Measurements from ENCODE around the gene TMEM132D.

The TMEM132D gene

DNA sequence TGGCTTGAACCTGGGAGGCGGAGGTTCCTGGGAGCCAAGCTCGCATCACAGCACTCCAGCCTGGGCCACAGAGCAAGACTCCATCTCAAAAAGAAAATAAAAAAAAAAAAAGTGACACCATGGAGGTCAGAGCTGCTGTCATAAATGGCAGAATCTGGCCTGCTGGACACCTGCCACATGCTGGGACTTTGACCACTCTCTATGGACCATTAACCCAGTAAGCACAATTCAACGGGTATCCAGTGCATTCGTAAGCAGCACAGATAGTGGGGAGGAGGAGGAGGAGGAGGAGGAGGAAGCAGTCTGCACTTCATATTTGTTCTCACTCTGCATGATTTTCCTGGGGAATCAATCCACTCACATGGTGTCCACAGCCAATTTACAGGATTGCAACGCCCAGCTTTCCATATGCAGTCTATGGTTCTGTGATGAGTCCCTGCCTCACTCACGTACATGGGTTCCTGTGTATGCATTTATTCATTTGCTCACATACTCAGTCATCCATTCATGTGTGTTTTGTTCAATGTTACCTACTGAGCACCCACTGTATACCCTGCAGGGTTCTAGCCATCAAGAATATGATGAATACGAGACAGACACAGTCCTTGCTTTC is 723.8 kb downstream of the TMEM132D start:
- DNase-seq (ENCODE audit: low spot score), result no peak

DNA sequence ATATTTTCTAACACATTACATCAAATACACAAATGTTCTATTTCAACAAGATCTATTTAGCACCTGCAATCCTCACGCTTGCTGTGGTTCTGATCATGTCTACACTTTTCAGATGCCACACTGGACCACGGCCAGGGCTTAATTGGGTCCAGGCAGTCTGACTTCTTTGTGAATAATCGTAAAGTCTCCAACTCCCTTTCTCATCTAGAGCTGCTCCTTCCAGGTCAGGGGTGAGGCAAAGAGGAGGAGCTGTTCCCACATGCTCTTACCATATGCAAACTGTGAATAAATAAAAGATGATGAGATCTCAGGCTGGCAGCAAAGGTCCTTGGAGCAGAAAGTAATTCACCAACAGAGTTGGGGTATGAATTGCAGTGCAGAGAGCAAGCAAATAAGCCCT is 733.9 kb downstream of the TMEM132D start:
- no peak for DNase-seq (ENCODE audit: low spot score)

DNA sequence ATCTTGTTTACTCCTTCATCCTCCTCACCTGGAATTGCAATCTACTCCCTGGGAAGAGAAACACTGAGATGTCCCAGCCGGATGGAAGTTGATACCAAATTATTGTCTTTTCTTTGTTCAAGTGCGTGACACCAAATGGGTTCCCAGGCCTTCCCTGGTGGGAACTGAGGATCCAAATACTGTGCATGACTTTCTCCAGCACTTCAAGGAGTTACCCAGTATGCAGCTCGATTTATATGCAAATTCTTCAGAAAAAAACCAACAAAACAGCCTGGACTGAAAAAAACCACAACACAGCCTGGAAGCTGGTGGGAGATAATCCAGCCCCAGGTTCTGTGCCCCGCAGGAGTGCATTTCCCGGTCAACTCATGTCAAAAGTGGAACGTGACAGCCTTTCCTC is 740.0 kb downstream of the TMEM132D start:
- no peak for DNase-seq (ENCODE audit: low spot score)

DNA sequence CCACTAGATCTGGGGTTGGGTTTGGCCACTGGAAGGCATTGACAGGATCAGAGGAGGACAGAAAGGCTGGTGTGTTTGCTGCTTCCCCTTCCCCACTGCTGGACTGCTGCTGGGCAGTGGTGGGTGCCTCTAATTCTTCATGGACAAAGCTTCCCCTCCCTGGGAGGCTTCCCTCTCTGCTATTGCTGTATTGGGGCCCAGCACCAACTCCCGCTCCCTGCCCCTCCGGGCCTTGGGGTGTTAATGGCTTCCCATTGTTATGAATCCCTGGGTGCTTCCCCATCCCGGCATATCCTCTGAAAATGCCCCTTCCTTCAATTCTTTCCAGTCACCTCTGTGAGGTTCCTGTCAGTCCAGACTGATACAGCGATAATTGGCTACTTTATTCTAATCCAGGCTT is 740.4 kb downstream of the TMEM132D start:
- no peak for DNase-seq (ENCODE audit: low spot score)

DNA sequence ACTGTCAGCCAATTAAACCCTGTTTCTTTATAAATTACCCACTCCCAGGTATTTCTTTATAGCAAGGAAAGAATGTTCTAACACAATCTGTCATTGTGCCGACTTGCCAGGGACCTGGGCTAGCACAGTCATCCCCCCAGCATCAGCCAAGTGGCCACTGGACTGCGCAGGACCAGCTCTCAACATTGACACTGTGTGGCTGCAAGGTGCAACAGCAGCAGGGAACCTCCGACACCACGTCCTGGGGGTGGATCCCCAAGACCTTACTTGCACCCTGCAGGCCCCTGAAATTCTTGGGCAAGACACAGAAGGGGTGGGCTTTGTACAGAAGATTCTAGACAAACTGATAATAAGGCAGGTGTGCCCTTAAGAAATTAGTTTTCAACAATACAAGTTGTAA is 741.0 kb downstream of the TMEM132D start:
- no peak for DNase-seq (ENCODE audit: low spot score)

DNA sequence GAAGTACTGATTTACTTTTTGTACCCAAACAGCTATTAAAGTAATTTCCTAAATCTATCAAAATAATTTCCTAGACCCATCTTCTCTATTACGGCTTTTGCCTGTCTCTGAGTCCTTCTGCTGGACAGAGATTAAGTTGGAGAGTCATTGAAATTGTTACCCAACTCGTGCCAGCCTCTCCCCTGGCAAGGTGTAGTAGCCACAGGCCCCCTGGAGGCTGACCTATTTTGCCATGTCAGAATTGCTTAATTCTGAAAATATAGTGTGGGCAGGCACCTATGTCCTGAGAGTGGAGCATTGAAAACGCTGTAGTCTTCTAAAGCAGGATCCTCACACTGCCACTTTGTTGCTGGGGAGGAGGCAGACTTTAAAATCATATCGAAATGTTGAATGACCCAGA is 742.3 kb downstream of the TMEM132D start:
- no peak for DNase-seq (ENCODE audit: low spot score)

DNA sequence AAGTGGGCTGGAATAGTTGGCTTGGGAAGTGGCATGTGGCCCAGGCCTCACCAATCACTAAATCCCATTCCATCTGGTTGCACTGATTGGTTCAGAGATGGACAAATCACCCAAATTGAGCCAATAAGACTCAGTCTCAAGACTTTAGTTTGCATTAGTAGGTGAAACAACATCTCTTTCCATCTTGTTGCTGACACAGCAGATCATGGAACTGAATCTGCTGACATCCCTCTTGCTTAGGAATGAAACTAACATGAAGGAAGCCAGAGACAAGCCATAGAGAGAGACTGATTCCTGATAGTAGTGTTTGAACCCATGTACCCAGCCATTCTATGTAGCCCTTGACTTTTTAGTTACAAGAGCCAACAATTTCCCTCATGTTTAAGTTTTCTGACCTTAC is 743.5 kb downstream of the TMEM132D start:
- DNase-seq (ENCODE audit: low spot score), result no peak

DNA sequence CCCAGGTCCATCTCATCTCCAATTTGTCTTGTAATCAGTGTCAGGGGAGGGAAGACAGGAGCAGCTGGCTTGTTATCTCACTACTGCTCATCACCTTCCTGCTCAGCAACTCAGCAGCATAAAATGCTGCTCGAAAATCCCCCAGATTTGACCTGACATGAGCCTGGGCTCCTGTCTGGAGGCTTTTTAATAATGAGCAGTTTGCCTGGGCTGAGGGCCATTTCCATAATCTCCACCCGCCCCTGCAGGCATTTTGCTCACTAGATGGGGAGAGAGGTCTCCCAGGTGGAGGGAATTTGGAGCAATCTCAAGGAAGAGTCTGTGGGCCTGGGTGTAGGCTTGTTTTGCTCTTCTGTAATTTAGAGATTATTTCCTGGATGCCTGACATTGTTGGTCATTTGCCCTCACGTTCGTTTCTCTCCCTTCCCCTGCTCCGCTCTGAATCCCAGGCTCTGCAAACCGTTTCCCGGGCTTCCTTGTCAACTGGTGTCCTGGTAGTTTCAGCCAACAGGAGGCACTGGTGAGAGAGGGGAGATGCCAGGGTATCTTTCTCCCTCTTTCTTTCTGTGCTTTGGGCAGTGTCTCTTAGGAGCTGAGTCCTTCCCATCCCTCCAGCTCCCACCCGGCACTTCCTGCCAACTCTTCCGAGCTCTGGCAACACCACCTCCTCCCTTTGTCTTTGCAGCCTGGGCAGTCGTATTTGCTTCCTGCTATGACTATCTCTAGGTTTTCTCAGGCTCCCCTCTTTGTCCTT is 751.3 kb downstream of the TMEM132D start:
- no peak for DNase-seq (ENCODE audit: low spot score)

DNA sequence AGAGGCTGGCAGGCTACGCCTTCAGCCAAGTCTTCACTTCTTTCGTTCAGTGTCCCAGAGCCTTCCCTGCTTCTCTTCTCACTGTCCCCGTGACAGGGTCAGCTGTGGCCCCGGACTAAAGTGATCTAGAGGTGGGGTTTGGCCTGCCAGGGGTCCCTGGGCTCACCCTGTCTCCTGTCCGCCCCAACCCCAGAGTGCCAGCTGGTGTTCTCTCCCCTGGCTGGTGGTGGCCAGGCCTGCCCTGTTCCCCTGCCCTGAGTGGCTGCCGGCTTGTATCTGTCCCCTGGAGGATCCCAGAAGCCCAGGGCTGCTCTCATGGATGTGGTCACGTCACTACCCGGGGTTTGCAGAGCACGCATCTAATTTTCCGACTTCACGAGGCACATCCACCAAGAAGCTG is 753.1 kb downstream of the TMEM132D start:
- no peak for DNase-seq (ENCODE audit: low spot score)

DNA sequence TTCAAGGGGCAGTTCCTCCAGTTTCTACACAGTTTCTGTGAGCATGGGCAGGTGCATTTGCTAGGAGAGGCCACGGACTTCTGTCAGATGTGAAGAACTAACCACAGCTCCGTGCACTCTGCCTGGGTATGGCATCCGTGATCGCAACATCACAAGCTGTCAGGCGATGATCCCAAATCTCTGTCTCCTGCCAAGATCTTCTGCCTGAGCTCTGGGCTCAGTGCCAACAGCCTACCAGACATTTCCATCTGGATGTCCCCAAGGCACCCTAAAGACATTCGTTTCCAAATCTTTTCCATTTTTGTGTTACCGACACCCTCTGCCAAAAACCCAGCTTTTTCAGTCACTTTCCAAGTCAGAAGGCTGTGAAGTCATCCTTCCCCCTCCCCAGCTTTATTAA is 758.4 kb downstream of the TMEM132D start:
- DNase-seq (ENCODE audit: low spot score), result no peak

DNA sequence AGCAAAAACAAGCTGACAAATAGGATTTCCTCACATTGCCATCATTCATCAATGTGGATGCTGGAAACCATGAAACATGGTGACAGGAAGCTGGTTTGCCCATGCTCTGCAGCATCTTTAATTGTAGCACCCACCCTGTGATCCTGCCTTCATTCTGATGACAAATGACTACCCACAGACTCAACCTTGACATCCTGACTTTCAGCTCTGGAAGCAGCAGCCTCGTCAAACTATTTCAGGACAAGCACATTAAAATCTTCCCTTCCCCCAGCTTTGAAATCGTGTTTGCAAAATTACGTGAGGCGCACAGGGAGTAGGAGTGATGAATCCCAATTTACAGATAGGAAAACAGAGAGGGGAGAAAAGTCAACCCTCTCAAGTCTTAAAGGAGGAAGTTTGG is 765.0 kb downstream of the TMEM132D start:
- no peak for DNase-seq (ENCODE audit: low spot score)

DNA sequence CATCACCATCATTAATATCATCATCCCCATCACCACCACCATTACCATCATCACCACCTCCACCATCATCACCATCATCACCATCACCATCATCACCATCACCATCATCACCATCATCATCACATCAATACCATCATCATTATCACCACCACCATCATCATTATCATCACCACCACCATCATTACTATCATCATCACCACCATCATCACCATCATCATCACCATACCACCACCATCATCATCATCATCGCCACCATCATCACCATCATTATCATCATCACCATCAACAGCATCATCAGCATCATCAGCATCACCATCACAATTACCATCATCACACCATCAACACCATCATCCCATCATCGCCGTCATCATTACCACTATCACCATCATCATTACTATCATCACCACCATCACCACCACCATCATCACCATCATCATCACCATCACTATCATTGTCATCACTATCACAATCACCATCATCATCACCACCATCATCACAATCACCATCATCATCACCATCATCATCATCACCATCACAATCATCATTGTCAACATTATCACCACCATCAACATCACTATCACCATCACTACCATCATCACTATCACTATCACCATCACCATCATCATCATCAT is 767.0 kb downstream of the TMEM132D start:
- no peak for DNase-seq (ENCODE audit: low spot score)

DNA sequence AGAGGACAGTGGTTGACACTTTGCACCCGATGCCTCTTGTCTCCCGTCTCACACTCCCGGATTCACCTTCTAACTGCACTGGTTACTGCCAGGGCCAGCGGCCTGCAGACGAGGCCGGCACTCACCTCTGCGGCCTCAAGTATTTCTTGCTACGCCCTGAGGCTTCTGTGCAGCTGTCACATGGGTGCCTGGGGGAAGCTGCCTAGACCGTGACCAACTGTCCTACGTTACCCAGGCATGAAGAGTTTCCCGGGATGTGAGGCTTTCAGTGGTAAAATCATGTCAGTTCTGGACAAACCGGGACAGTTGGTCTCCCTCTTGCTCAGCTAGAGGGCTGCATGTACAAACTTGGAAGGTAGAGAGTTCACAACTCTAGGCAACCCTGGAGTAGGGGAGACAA is 776.1 kb downstream of the TMEM132D start:
- DNase-seq (ENCODE audit: low spot score), result no peak

DNA sequence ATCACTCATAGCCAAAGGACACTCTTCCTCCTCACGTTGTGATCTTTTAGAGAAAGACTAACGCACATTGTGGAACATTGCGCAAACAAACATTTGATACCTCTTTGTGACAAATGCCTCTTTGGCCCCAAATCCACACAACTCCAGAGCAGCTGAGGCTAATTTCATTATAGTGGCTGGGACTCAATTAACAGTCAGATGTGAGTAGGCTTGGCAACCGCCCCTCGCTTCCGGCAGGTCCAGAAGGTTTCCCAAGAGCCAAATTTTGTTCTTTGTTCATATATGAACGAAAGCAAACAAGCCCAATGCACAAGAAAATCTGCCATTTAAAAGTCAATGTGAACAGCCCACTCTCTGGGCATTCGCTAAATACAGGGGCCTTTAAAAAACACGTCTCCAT is 776.6 kb downstream of the TMEM132D start:
- no peak for DNase-seq (ENCODE audit: low spot score)

DNA sequence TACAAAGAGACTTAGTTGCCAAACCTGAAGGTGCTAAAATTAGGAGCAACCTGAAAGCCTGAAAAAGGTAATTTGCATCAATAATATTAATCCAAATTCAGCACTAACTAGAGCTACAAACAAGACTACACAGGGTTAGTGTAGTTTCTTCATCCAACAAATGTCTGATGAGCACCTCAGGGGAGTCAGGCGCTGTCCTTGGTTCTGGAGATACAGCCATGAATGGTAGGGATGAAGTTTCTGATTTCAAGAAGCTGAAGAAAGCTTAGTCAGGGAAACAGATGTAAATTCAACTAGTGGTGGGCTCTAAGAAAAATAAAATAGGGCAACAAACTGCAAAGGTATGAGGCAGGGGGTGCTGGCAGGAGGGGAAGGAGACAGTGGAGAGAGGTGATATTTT is 784.3 kb downstream of the TMEM132D start:
- DNase-seq (ENCODE audit: low spot score), result peak; percentile 20

DNA sequence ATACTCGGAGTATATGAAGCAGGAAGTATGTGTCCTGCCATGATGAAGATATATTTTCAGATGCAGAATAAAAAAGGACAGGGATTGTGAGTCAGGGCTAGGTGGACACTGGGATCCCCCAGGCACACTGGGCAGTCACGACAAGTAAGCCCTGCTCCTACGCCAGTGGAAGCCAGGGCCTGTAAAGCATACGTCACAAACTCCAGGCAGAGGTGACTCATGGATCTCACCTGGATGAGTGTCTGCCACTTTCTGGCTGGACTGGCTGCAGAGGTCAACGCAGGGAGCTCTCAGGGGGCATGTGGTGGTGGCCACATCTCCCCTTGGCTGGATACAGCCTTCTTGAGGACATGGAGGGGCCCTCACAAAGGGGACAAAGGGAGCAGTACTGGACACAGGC is 788.3 kb downstream of the TMEM132D start:
- DNase-seq (ENCODE audit: low spot score), result no peak

DNA sequence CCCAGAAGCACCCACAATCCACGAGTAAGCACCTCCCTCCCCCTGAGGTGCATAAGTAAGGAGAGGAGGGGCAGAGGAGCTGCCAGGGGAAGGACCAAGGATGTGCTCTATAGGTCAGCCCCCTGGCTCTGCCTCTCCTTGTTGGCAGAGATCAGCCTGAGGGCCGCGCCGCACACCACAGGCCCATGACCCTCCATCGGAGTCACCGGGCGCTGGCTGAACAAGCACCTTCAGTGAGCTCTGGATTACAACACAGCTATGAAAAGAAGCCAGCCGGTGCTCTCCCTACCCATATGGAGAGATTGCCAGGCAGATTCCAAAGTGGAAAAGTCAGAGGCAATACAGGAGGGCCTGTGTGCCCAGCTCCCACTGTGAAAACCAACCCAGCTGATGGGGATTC is 793.2 kb downstream of the TMEM132D start:
- no peak for DNase-seq (ENCODE audit: low spot score)

DNA sequence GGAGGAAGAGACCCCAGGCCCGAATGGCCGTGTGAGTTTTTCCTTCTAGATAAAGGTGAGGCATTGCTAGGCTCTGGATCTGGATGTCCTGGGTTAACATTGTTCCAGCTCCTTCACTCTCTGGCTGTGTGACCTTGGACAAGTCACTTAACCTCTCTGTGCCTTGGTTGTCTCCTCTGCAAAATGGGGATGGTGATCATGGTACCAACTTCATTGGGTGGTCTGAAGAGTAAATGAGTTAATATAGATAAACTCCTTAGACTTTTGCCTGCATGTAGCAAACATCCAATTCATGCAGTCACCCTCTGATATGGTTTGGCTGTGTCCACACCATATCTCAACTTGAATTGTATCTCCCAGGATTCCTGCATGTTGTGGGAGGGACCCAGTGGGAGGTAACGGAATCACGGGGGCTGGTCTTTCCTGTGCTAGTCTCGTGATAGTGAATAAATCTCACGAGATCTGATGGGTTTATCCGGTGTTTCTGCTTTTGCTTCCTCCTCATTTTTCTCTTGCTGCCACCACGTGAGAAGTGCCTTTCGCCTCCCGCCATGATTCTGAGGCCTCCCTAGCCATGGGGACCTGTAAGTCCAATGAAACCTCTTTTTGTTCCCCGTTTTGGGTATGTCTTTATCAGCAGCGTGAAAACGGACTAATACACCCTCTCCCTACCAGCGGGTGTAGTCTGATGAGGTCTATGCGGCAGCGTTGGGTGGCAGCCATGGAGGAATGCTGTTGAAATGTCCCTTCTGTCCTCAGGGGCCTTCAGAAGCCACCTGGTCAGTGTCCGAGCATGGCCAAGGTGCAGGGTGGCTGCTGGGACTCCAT is 794.4 kb downstream of the TMEM132D start:
- no peak for DNase-seq (ENCODE audit: low spot score)

DNA sequence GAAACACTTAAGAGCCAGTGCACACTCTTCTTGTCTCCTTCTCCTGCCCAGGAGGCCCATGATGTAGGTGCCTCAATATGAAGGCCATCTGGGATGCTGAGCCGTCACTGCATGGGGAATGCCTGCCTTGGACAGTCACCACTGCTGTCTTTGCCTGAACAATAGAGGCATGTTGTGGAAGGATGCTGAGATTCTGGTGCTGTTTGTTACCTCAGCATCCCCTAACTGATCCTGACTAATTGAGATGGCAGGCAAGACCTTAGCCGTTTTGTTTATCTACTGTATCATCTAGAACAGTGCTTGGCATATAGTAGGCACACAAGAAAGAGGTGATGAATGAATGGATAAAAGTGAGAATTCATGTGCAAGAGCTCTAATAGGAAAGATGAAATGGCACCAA is 797.1 kb downstream of the TMEM132D start:
- no peak for DNase-seq (ENCODE audit: low spot score)

DNA sequence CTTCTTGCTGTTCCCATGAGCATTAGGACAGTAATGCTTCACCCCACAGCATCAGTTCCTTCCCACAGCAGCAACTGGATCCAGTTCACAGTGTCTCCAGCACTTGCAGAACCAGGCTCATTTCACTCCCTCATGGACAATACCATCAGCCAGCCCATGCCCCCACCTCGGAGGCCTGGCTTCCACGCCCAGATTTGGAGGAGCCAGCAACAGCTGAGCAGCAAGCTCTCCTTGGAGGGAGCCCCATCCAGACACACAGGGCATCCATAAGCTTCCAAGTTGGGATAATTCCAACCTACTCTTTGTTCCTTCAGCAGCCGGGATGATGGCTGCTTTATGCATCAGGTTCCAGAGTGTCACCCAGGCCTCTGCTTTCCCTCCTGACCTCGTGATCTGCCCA is 800.6 kb downstream of the TMEM132D start:
- no peak for DNase-seq (ENCODE audit: low spot score)

DNA sequence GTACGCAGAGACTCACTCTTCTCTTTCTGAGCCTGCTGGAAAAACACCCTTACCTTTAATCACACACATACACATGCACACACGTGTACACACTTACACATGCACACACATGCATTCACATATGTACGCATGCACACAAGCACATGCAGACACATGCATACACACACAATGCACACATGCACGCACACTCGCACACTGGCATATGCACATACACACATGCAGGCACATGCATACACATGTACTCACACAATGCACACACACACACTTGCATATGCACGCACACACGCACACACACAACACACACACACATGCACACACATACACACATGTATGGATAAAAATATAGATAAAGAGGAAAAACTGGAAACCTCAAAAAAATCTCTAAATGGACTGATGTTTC is 801.6 kb downstream of the TMEM132D start:
- DNase-seq (ENCODE audit: low spot score), result no peak

DNA sequence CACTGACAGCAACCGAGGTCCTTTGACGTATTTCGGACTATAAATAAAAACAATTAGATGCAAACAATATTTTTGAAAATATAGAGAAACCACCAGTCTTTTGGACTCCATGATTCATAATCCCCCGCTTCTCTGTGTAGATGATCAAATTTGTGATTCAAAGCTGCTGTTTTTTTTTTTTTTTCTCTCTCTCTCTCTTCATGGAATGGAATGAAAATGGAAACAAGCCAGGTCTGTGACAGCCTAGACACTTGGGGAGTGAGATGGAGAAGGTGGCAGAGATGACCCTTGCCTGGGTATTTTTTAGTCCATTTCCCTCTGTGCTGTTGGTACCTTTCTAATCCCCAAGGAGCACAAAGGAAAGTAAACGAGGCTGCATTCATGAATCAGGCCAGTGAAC is 802.0 kb downstream of the TMEM132D start:
- no peak for DNase-seq (ENCODE audit: low spot score)

DNA sequence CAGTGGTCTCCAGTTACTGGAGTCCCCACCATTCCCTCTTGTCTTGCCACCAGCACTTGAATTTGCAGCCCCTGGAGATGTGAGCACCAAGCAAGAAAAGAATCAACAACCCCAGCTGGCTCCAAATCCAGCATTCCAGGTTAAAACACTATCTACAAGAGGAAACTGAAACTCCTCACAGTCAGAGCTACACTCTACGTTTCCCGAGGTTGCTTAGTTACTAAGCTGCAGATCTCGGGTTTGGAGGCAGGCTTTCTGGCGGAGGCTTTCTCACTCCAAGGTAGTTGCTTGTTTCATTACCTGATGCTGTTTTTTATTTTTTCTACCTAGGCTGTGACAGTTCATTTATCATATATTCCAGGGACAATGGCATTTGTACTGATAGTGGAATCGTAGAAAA is 802.4 kb downstream of the TMEM132D start:
- no peak for DNase-seq (ENCODE audit: low spot score)
